Measurements from ENCODE around the gene ANKRD34C.
"Not testable (repeated sequence)": the region's sequence is repeated elsewhere in the genome, so short reads cannot be mapped to it uniquely, and the experiment has no call there.

Gene ANKRD34C

DNA sequence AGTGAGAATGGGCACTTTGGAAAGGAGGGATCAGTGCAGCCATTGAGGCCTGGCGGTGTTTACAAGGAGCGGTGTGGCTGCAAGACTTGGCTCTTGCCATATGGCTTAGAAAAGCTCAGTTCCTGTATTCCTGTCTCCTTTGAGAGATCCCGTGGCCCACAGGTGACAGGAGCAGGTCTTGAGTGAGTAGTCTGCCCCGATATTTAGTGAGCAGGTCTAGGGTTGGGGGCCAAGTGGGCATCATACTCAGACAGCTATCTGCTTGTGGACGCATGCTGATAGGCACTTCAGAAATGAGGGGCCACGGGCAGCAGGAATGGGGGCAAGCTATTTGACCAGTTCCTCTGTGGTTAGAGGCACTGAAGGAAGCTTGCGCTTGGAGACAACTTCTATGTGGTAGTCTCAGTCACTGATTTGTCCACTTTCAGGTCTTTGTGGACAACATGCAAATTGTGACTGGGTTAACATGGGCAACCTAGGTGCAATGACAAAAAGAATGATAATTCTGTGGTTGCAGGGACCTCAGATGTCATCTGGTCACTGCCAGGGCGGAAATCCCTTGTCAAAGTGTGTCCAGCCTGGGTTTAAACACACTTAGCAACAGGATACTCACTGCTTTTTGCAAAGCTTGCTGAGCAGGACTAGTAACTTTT, 29.5 kb downstream of the ANKRD34C start:
- no peak for DNase-seq

DNA sequence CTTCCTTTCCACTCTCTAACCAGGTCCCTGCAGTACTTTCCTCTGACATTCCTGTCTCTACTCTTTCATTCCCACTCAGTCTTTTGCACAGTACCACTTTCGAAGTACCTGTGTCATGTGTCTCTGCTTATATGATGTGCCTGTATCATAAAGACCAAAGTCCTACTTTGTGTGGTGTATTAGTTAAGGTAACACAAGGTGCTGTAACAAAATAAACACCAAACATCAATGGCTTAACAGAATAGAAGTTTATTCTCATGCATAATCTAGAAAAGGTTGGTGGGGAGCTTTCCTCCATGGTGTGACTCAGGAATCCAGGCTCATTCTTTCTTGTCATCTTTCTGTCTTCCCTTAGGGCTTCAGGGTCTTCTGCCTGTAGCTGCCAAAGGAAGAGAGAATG, 31.7 kb downstream of the ANKRD34C start:
- DNase-seq: no peak

DNA sequence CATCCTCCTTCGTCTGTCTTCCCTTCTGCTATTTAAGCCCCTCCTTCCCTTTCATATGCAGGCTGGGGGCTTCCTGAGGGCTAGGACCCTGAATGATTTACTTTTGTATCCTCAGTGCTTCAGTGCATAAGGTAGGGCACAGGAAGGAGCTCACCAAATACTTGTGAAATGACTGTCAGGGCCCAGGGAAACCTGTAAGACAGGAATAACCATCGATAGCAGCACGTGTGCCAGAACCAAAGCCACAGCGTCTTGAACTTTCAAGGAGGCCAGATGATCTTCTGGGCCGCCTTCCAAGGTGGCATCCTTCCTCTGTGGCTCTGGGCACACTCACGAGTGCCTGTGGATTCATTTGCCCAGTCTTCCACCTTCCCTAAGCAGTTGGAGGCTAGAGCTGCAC, 32.3 kb downstream of the ANKRD34C start:
- DNase-seq: no peak

DNA sequence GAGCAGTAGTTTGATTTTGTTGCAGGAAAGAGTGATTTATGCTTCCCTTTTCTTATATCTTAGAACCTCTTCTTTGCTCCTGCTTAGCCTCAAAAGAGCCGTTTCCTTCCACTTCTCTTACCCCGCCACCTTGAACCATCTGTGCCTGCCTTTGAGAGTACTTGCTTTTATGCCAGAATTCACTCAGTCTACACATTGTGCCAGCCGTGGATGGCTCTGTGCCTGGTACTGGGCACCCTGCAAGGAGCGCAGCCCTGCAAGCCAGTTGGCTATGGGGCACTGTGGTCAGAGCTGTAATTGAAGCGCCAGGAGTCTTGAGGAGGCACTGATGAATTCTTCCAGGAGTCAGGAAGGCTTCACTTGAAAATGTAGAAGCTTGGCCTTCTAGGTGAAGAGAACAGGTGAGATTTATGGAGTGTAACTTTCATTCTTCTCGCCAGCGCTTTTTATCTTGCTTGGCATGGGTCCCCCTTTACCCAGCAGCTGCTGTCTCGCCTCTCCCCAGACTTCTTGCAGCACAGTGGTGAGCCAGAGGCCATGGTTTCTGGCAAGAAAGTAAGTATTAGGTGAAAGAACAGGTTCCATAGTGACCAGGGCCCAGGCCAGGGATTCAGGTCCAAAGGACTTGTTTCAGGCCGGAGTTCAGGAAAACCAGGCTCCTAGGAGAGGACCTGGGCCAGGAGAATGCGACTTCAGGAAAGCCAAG, 33.3 kb downstream of the ANKRD34C start:
- no peak for DNase-seq

DNA sequence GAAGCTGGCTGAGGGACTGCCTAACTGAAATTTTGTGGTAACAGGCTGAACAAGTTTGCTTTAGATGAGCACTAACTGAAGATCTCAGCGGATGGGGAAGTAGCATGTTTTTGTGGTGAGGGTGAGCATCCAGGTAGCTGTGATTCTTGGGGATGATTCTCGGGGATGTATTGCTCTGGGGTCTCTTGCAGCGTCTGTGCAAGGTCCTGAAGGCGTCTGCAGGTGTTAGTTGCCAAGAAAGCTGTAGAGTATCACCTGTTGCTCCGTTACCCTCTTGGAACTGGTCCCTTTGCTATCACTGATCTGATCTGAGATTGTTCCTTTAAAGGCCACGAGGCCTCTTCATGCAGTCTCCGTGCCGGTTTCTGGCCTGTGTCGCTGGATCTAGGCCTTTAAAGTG, 34.3 kb downstream of the ANKRD34C start:
- no peak for DNase-seq

DNA sequence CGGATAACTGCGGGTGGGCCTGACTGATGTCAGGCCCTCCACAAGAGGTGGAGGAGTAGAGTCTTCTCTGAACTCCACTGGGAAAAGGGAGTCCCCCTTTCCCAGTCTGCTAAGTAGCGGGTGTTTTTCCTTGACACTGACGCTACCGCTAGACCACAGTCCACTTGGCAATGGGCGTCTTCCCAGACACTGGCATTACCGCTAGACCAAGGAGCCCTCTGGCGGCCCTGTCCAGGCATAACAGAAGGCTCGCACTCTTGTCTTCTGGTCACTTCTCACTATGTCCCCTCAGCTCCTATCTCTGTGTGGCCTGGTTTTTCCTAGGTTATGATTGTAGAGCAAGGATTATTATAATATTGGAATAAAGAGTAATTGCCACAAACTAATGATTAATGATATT, 37.5 kb downstream of the ANKRD34C start:
- DNase-seq: not testable (repeated sequence)

DNA sequence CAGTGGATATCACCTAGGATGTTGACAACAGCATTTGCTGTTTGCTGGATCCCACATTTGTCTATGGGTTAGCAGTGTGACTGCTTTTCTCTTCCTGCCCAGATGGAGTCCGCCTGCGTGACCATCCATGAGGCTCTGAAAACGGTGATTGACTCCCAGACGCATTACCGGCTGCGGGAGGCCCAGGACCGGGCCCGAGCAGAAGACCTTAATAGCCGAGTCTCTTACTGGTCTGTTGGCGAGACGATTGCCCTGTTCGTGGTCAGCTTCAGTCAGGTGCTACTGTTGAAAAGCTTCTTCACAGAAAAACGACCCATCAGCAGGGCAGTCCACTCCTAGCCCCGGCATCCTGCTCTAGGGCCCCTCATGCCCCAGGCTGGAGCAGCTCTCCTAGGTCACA, 39.4 kb downstream of the ANKRD34C start:
- no peak for DNase-seq

DNA sequence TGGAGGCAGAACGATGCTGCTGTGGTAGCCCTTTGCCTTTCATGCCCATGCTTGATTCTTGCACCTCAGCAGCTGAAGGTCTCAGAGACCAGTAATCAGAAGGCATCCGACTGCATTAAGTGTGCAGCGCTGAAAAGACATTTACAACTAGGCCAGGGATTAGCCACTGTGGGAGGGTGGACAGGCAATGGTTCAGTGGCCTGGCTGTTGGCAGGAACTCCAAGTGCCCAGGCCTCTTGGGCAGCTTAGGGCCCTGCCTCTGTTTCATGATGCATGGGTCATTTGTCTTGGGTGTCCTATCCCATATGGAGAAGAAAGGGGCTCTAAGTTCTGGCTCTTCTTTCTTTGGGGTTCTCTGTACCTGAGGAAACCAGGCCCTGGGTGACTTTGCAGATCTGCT, 39.8 kb downstream of the ANKRD34C start:
- no peak for DNase-seq

DNA sequence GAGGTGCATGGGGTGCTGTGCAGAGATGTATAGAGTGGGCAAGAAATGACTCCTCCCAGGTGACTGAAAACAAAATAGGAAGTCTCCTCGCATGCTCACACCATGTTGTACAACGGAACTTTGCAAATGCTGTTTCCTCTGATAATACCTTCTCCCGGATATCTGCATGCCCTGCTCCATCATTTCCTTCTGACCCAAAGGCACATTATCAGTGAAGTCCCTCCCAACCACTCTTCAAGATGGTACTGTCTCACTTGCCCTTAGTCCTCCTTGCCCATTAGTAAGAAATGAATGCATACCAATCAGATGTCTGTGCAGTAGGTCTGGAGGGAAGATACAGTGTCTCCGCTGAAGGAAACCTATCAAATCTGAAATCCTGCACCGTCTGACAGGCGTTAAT, 40.4 kb downstream of the ANKRD34C start:
- no peak for DNase-seq

DNA sequence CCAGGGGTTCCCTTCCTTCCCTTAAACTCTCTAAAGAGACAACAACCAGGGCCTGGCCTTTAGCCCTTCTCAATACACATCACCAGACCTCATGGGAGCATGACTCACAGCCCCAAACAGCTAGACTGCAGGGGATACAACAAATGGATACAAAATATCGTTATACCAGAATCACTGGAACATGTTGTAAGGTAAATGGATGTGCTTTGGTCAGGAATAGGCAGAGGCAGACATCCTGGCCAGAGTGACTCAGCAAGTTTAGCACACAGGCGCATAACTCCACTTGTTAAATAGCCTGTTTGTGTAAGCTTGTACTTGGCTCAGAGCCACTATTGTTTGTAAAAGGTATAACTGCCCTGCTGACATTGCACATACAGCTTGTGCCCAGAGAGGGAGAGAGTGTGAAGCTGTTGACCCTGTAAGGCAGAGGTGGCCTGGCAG, 46.7 kb downstream of the ANKRD34C start:
- DNase-seq: peak; percentile 53

Data from fibroblast of skin of right quadriceps (primary cell).